HG03280 (cell line): ENCODE results near the gene GPRC5C.
A peak's percentile ranks its signal among the peaks of the same experiment; 100 is the strongest.

Experiments
- ATAC-seq: cut with Tn5 transposase; IDR thresholded peaks from one replicate; pipeline ENCODE4 v1.9.1; 2021; ENCODE audit warnings: mild to moderate bottlenecking, moderate library complexity; ENCODE audit not compliant: unreplicated experiment

GPRC5C gene

GRCh38 chr17:74432766-74433391, 991 bp downstream of the GPRC5C start:
- no peak for ATAC-seq

- no peak for ATAC-seq
Observed at GRCh38 chr17:74433421-74434121, 1.7 kb downstream of the GPRC5C start.

GRCh38 chr17:74435775-74436359, 4.0 kb downstream of the GPRC5C start:
- ATAC-seq: no peak

GRCh38 chr17:74437702-74438101, 5.8 kb downstream of the GPRC5C start:
- no peak for ATAC-seq

GRCh38 chr17:74439691-74440567, 8.0 kb downstream of the GPRC5C start:
- ATAC-seq: no peak

- no peak for ATAC-seq
Observed at GRCh38 chr17:74441537-74441936, 9.6 kb downstream of the GPRC5C start.

- no peak for ATAC-seq
Observed at GRCh38 chr17:74442291-74442669, 10.4 kb downstream of the GPRC5C start.

GRCh38 chr17:74442670-74443515, 11.0 kb downstream of the GPRC5C start:
- peak; percentile 51 for ATAC-seq

GRCh38 chr17:74443516-74444296, 11.8 kb downstream of the GPRC5C start:
- no peak for ATAC-seq

GRCh38 chr17:74444406-74444805, 12.5 kb downstream of the GPRC5C start:
- no peak for ATAC-seq

GRCh38 chr17:74445158-74445557, 13.3 kb downstream of the GPRC5C start:
- no peak for ATAC-seq

GRCh38 chr17:74446551-74447500, 14.9 kb downstream of the GPRC5C start:
- ATAC-seq: no peak

- no peak for ATAC-seq
Observed at GRCh38 chr17:74447628-74448159, 15.8 kb downstream of the GPRC5C start.

GRCh38 chr17:74448756-74449155, 16.9 kb downstream of the GPRC5C start:
- ATAC-seq: no peak

GRCh38 chr17:74449306-74449705, 17.4 kb downstream of the GPRC5C start:
- ATAC-seq: no peak

- ATAC-seq: no peak
Observed at GRCh38 chr17:74449773-74450172, 17.9 kb downstream of the GPRC5C start.

GRCh38 chr17:74450231-74450630, 18.3 kb downstream of the GPRC5C start:
- ATAC-seq: no peak

- ATAC-seq: no peak
Observed at GRCh38 chr17:74450925-74451403, 19.1 kb downstream of the GPRC5C start.
